Endothelial cell of umbilical vein (primary cell): Measurements from ENCODE around the gene PRKACB. TPM values are rescaled to one million over a fixed set of nuclear protein-coding genes. Genes with fewer than 3 reads are reported as not detected.
"Not testable (repeated sequence)": the region's sequence is repeated elsewhere in the genome, so short reads cannot be mapped to it uniquely, and the experiment has no call there.

Source experiments
- BruUV-seq: library from RNA; stranded (reverse); fragments of 400-500 nt; replicated peaks from 2 replicates; lab custom pipeline; 2021; lab: Mats Ljungman, UMichigan
- CTCF ChIA-PET: fragments of 300-600, 350-600 bp; sonication (Branson Sonifier 250); formaldehyde crosslinking; loops from one replicate; lab custom pipeline; 2021; ENCODE audit warnings: antibody characterized with exemption, inconsistent platforms; lab: Charles Lee
- POLR2A ChIA-PET: fragments of 300-600, 350-600 bp; sonication (Branson Sonifier 250); formaldehyde crosslinking; loops from one replicate; lab custom pipeline; 2021; ENCODE audit warnings: antibody characterized with exemption, inconsistent platforms; lab: Charles Lee
- DNase-seq: peaks from one replicate; pipeline ENCODE4 v3.0.0-alpha.2; 2011; ENCODE audit warnings: low read depth, low spot score
- FAIRE-seq: peaks from 2 replicates; lab custom pipeline; 2011; peaks lifted over from hg19 to GRCh38; lab: Jason Lieb, UNC
- H2AFZ ChIP-seq: 2 replicates; pipeline ENCODE4 v1.6.0; 2012; ENCODE audit warnings: low read depth, low read length, control low read depth, inconsistent platforms
- H3K27ac ChIP-seq: 2 replicates; pipeline ENCODE4 v1.5.1; 2011; ENCODE audit warnings: low read depth, mild to moderate bottlenecking, control low read depth, low read length, moderate library complexity; ENCODE audit not compliant: insufficient read depth
- H3K27me3 ChIP-seq, 2 experiments: 2 replicates each; pipeline versions ENCODE4 v1.6.0 to v1.6.1; 2011; ENCODE audit warnings: low read length in 2 of 2, mixed read lengths in 1 of 2; ENCODE audit not compliant: control insufficient read depth in 2 of 2, insufficient read depth in 2 of 2
- H3K36me3 ChIP-seq, 2 experiments: 2 replicates in 1 of 2; 3 replicates in 1 of 2; pipeline ENCODE4 v1.5.1; 2011; ENCODE audit warnings: low read length in 2 of 2, mild to moderate bottlenecking in 1 of 2, moderate library complexity in 1 of 2; ENCODE audit not compliant: control insufficient read depth in 2 of 2, insufficient read depth in 2 of 2; ENCODE audit errors: extremely low read depth in 1 of 2
- H3K4me1 ChIP-seq: 3 replicates; pipeline ENCODE4 v1.5.1; 2011; ENCODE audit warnings: mild to moderate bottlenecking, low read length; ENCODE audit not compliant: control insufficient read depth, insufficient read depth; ENCODE audit errors: extremely low read depth
- H3K4me2 ChIP-seq: 2 replicates; pipeline ENCODE4 v1.6.1; 2011; ENCODE audit warnings: low read length, control low read depth, mixed read lengths; ENCODE audit not compliant: insufficient read depth
- H3K4me3 ChIP-seq, 3 experiments: fragments of 200-600 bp in 1 of 3; sonication (generic), shearing (Covaris generic) in 1 of 3; replicated peaks in 1 of 3; 2 replicates each; pipeline ENCODE4 v1.5.1; 2011 to 2016; ENCODE audit warnings: control low read depth in 3 of 3, low read length in 3 of 3, mild to moderate bottlenecking in 2 of 3, inconsistent platforms in 1 of 3, low read depth in 1 of 3, moderate library complexity in 1 of 3; ENCODE audit not compliant: insufficient read depth in 1 of 3
- H3K79me2 ChIP-seq: 2 replicates; pipeline ENCODE4 v1.6.0; 2012; ENCODE audit warnings: low read length, inconsistent platforms; ENCODE audit not compliant: control insufficient read depth, insufficient read depth
- H3K9ac ChIP-seq: replicated peaks from 2 replicates; pipeline ENCODE3; 2011; ENCODE audit warnings: low read length, control low read depth; ENCODE audit not compliant: insufficient read depth; ENCODE audit errors: extremely low read depth
- H3K9me1 ChIP-seq: replicated peaks from 3 replicates; pipeline ENCODE4 v1.6.0; 2011; ENCODE audit warnings: mild to moderate bottlenecking, low read length; ENCODE audit not compliant: control insufficient read depth, insufficient read depth; ENCODE audit errors: extremely low read depth
- H3K9me3 ChIP-seq: replicated peaks from 2 replicates; pipeline ENCODE4 v1.5.1; 2012; ENCODE audit warnings: low read length, inconsistent platforms; ENCODE audit not compliant: control insufficient read depth, insufficient read depth
- H4K20me1 ChIP-seq: replicated peaks from 2 replicates; pipeline ENCODE3; 2011; ENCODE audit warnings: mild to moderate bottlenecking, low read length; ENCODE audit not compliant: control insufficient read depth, insufficient read depth; ENCODE audit errors: extremely low read depth
- EZH2 ChIP-seq: IDR thresholded peaks from 2 replicates; pipeline ENCODE4 v1.6.1; 2012; ENCODE audit warnings: borderline replicate concordance, low read depth, mild to moderate bottlenecking, moderate library complexity, low read length, inconsistent platforms; ENCODE audit not compliant: severe bottlenecking
- FOS ChIP-seq: IDR thresholded peaks from 2 replicates; pipeline ENCODE4 v1.6.1; 2011; ENCODE audit warnings: mild to moderate bottlenecking, low read length, moderate library complexity, borderline replicate concordance; ENCODE audit not compliant: insufficient read depth
- GATA2 ChIP-seq: IDR thresholded peaks from 2 replicates; pipeline ENCODE4 v1.7.0; 2011; ENCODE audit warnings: low read depth, mild to moderate bottlenecking, moderate library complexity, mixed read lengths, low read length; ENCODE audit not compliant: insufficient read length, insufficient read depth
- JUN ChIP-seq: IDR thresholded peaks from 2 replicates; pipeline ENCODE4 v1.6.1; 2011; ENCODE audit warnings: borderline replicate concordance, low read depth; ENCODE audit not compliant: insufficient read length, insufficient read depth
- MAX ChIP-seq: IDR thresholded peaks from 2 replicates; pipeline ENCODE4 v1.6.1; 2011; ENCODE audit not compliant: insufficient read depth, insufficient read length
- MYC ChIP-seq: IDR thresholded peaks from one replicate; pipeline ENCODE4 v1.6.1; 2011; ENCODE audit warnings: mild to moderate bottlenecking, low read depth, low read length
- POLR2A ChIP-seq: IDR thresholded peaks from 2 replicates; pipeline ENCODE4 v1.6.1; 2012; ENCODE audit warnings: low read depth, mild to moderate bottlenecking, control low read depth, low read length
- POLR2AphosphoS5 ChIP-seq: IDR thresholded peaks from 2 replicates; pipeline ENCODE4 v1.6.1; 2012; ENCODE audit warnings: low read depth, mild to moderate bottlenecking, control low read depth, low read length, moderate library complexity; ENCODE audit not compliant: insufficient read depth
- dilution Hi-C: fragments of 300-500 bp; cut with MboI; formaldehyde crosslinking; loops from one replicate; pipeline ENCODE4 v1.15.0; 2019; ENCODE audit warnings: low sequenced_read_pairs; ENCODE audit not compliant: extremely low pct_ligation_motif_present
- intact Hi-C: fragments of 100-400 bp; cut with micrococcal nuclease; formaldehyde crosslinking; loops from one replicate; pipeline ENCODE4 v1.10.0; 2022
- polyA plus RNA-seq, 4 experiments: library from polyadenylated mRNA; depleted of rRNA in 3 of 4; stranded (reverse) in 3 of 4; unstranded in 1 of 4; fragments of >200 nt; gene quantifications; 2 replicates each; pipeline versions ENCODE4 v1.2.1 to v1.2.3, GENCODE V29; 2011 to 2012; ENCODE audit warnings: missing spikeins in 1 of 4
- total RNA-seq: library from RNA; stranded (reverse); gene quantifications from 2 replicates; pipeline ENCODE4 v1.2.3, GENCODE V29; 2021

The PRKACB gene
- total and polyA plus RNA-seq, 2 donors (not counting 3 experiments of a cell fraction or from before 2014, with no cell fraction given): 19.1 to 77.5 TPM

- H3K4me1 ChIP-seq: no peaks in the 10 kb centered on the region
- no peaks in the 10 kb centered on the region for H3K27me3 ChIP-seq
- CTCF ChIA-PET: no interaction called here
- dilution Hi-C loops (no loop called here), intact Hi-C loops (no loop called here)
- H3K4me3 ChIP-seq: no peak overlapping the region
- no TSS peak for BruUV-seq
- POLR2A ChIA-PET: no interaction called here
- no peak overlapping the region for H3K4me2 ChIP-seq
- peaks cover 8% of the 10 kb centered on the region for H3K79me2 ChIP-seq
- no peak overlapping the region for H3K27ac ChIP-seq
- H4K20me1 ChIP-seq: no peaks in the 10 kb centered on the region
- FAIRE-seq (no peak), DNase-seq (no peak)
- no peaks in the 10 kb centered on the region for H3K36me3 ChIP-seq
- H2AFZ ChIP-seq: no peak overlapping the region
- no peak overlapping the region for H3K9ac ChIP-seq
- no peaks in the 10 kb centered on the region for H3K9me1 ChIP-seq
- no peaks in the 10 kb centered on the region for H3K9me3 ChIP-seq
- no peak for TF ChIP-seq EZH2
- TF ChIP-seq POLR2AphosphoS5: no peak
- no peak for TF ChIP-seq POLR2A
- TF ChIP-seq JUN: no peak
- TF ChIP-seq FOS: no peak
- no peak for TF ChIP-seq GATA2
- TF ChIP-seq MYC: no peak
- no peak for TF ChIP-seq MAX
Measured at GRCh38 chr1:84225646-84226045, 81.6 kb downstream of the PRKACB start.

GRCh38 chr1:84232676-84233075 is 88.6 kb downstream of the PRKACB start:
- POLR2A ChIA-PET, CTCF ChIA-PET, H3K79me2 ChIP-seq, H2AFZ ChIP-seq, BruUV-seq, H3K36me3 ChIP-seq, H3K9ac ChIP-seq, H4K20me1 ChIP-seq, H3K27ac ChIP-seq, DNase-seq, H3K4me3 ChIP-seq, H3K9me3 ChIP-seq, FAIRE-seq, H3K9me1 ChIP-seq, H3K27me3 ChIP-seq, dilution Hi-C loops, intact Hi-C loops, H3K4me2 ChIP-seq, H3K4me1 ChIP-seq: not testable (repeated sequence)
